HG03045 (cell line): ENCODE measurements around the gene LENEP.

Experiments
- ATAC-seq: cut with Tn5 transposase; IDR thresholded peaks from one replicate; pipeline ENCODE4 v1.9.1; 2021; ENCODE audit warnings: mild to moderate bottlenecking, moderate library complexity; ENCODE audit not compliant: unreplicated experiment

The LENEP gene

DNA sequence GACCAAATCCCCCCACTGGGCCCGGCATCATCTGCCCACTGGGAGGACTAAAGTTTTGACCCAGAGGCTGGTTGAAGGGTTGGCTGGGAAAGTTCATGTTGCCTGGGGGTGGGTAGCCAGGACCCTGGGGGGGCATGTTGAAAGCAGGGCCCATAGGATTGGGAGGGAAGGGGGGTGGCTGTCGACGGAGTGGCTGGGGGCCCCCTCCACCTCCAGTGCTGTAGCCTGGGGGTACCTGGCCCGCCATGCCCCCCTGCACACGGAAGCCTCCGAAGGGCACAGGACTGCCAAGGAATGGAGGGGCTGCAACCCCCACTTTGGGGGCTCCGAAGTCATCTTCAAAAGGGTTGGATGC is 34.0 kb upstream of the LENEP start:
- ATAC-seq: no peak

- ATAC-seq: no peak
Measured at GRCh38 chr1:154960446-154961136, 32.8 kb upstream of the LENEP start.

GRCh38 chr1:154961207-154962155 is 31.9 kb upstream of the LENEP start, which contains the start of gene PYGO2:
Gene PYGO2 (minus strand): TSS chr1:154961782. CDS start chr1:154961576, 206 bp downstream.
- peak; percentile 71 for ATAC-seq

GRCh38 chr1:154962156-154962749 is 31.1 kb upstream of the LENEP start:
- ATAC-seq: peak; percentile 16

DNA sequence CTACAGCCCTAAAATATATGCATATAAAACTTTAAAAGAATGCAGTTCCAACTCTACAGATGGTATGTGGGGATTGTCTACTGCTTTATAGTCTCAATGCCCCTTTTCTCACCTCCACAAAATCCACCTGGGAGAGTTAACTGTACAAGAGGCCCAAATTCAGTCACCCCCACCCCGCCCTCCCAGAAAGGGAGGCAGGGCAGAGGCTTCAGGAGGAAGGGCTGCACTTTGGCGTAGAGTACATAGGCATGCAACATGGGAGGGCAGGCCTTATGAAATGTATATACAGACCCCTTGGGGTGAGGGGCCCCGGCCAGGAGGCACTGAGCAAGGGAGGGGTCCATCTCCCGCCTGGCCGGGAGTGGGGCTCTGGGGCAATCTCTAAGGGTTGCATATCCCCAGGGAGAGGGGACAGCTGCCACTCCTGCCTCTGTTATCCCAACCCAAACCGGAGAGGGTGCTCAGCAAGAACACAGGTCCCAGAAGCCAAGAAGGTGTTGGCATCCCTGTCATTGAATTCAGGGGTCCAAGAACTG is 30.5 kb upstream of the LENEP start:
- ATAC-seq: no peak

GRCh38 chr1:154963643-154964042 is 29.7 kb upstream of the LENEP start:
- ATAC-seq: no peak

- ATAC-seq: no peak
Measured at GRCh38 chr1:154964359-154964758, 29.0 kb upstream of the LENEP start.

- no peak for ATAC-seq
Measured at GRCh38 chr1:154966111-154966510, 27.3 kb upstream of the LENEP start.

GRCh38 chr1:154967331-154967950 is 25.9 kb upstream of the LENEP start:
- no peak for ATAC-seq

DNA sequence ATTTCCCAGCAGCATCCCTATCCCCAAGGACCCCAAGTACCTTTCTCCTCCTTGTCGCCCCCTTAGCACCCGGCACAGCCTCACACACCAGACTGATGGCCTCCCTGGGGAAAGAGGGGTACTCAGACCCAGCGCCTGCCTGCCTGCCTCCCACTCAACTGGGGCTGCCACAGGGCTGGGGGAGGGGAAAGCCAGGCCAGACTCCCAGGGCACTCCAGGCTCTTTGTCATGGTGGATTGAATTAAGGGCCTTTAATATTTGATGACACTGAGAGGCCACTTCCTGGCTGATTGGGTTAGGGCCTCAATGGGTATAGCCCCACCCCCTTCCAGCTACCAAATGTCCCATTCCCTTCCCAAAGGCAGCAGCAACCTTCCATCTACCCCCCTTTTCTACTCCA is 24.7 kb upstream of the LENEP start:
- no peak for ATAC-seq

GRCh38 chr1:154969246-154969645 is 24.1 kb upstream of the LENEP start:
- ATAC-seq: no peak

DNA sequence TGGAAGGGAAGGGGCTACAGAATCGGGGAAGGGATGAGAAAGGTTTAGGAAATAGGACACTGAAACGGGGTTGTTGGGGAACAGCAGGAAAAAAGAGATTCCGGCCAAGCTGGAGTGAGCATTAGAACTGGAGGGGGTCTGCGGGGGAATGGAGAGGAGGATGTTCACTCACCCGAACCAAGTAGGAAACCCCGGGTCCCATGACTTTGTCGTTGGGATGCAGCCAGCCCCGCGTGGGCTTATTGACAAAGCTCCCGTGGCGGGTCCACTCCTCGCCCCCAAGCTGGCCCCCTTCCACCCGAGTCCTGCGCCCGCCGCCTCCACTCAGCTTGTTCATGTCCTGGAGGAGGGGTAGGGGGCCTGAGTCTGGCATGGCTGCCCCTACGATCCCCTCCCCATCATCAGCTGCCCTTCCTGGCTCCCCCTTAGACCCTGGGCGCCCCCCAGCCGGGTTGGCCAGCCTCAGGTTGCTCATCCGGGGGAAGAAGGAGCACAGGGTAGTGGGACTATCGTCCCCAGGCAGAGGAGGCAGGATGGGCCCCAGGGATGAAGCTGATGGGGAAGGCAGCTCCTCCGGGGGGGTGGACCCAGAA is 23.4 kb upstream of the LENEP start:
- ATAC-seq: no peak

- ATAC-seq: no peak
Measured at GRCh38 chr1:154970631-154971340, 22.6 kb upstream of the LENEP start, which contains the start of gene SHC1. Gene SHC1 (minus strand): TSS chr1:154970747. CDS start chr1:154970526, 221 bp downstream.

DNA sequence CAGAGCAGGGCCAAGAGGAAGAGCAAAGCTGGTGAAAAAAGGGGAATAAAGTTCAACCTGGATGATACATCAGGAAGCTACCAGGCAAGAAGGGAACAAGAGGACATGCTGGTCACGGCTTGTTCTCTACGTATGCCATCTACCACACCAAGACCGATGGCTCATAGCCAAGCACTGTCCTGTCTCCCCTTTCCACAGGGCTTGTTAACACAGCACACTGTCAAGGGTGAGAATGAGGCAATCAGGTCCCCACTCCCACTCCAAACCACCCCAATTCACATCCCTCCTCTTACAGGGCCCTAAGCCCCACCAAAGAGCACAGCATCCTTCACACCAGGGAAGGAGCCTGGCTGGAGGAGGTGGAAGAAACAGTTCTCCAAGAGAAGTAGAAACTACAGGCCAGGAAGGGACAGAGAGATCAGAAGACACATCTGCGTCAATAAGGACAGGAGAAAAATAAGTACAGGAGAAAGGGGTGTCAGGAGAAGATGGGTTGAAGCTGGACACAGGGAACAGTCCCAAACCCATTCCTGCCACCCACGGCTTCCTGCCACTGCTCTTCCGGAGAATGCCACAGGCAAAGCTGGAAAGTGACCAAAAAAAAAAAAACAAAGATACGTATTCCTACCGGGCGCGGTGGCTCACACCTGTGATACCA is 21.9 kb upstream of the LENEP start:
- ATAC-seq: no peak

GRCh38 chr1:154972213-154972516 is 21.2 kb upstream of the LENEP start:
- ATAC-seq: no peak

GRCh38 chr1:154972517-154973343 is 20.7 kb upstream of the LENEP start:
- no peak for ATAC-seq

DNA sequence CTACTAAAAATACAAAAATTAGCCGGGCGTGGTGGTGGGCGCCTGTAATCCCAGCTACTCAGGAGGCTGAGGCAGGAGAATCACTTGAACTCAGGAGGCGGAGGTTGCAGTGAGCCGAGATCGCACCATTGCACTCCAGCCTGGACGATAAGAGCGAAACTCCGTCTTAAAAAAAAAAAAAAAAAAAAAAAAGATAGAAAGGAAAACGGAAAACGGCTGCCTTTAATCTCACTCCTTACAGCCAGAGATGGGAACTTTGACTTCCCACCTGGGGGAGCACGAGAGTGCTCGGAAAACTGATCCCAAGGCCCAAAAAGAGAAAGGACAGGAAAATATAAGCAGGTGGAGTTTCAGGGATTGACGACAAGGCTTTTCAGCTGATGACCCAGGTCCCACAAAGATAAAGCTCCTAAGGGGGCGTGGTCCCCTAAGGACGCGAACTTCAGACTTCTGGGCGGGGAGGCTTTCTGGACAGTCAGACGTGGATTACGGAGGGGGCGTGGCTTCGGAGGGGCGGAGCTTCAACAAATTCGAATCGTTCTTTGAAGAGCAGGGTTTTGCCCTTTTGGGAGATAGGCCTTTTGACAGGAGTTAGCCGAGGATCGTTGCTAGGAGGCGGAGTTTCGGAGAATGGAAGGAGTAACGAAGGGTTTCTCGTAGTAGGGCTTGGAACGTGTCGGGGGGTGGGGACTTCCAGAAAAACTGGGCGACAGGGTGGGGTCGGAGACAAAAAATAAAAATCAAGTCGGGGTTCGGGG is 19.9 kb upstream of the LENEP start:
- no peak for ATAC-seq
